ENCODE data around the gene COMT. TPM values are rescaled to one million over a fixed set of nuclear protein-coding genes. Genes with fewer than 3 reads are reported as not detected.

COMT gene
- total RNA-seq, 1 donor = 288 TPM

GRCh38 chr22:19990188-19990587 is 48.6 kb downstream of the COMT start:
- H3K4me1 ChIP-seq (ENCODE audit: insufficient read depth, low read length) = peaks cover 30% of the 10 kb centered on the region
- no peak overlapping the region for H3K4me2 ChIP-seq (ENCODE audit: insufficient read depth, low read length)
- no peaks in the 10 kb centered on the region for H3K9me3 ChIP-seq (ENCODE audit: low read depth, low read length)
- TF ChIP-seq, protein P1, sequence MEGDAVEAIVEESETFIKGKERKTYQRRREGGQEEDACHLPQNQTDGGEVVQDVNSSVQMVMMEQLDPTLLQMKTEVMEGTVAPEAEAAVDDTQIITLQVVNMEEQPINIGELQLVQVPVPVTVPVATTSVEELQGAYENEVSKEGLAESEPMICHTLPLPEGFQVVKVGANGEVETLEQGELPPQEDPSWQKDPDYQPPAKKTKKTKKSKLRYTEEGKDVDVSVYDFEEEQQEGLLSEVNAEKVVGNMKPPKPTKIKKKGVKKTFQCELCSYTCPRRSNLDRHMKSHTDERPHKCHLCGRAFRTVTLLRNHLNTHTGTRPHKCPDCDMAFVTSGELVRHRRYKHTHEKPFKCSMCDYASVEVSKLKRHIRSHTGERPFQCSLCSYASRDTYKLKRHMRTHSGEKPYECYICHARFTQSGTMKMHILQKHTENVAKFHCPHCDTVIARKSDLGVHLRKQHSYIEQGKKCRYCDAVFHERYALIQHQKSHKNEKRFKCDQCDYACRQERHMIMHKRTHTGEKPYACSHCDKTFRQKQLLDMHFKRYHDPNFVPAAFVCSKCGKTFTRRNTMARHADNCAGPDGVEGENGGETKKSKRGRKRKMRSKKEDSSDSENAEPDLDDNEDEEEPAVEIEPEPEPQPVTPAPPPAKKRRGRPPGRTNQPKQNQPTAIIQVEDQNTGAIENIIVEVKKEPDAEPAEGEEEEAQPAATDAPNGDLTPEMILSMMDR (IDR thresholded peaks at IDR 0.05; ENCODE audit: extremely low read depth, low read depth, low read length) = no peak
- H4K20me1 ChIP-seq (ENCODE audit: insufficient read depth, low read length) = peaks cover 11% of the 10 kb centered on the region
- no peaks in the 10 kb centered on the region for H3K27me3 ChIP-seq (ENCODE audit: insufficient read depth, low read length)
- H3K36me3 ChIP-seq (ENCODE audit: insufficient read depth, low read length) = no peaks in the 10 kb centered on the region
- H2AFZ ChIP-seq (ENCODE audit: low read length) = no peak overlapping the region
- DNase-seq (ENCODE audit: insufficient read length, low spot score, missing footprints) = peak; percentile 81
- H3K27ac ChIP-seq (ENCODE audit: low read depth, low read length) = no peak overlapping the region
- peaks cover 7% of the 10 kb centered on the region for H3K79me2 ChIP-seq (ENCODE audit: insufficient read depth, low read length)
- H3K4me3 ChIP-seq (ENCODE audit: insufficient read depth, low read length) = no peak overlapping the region

- Histone ChIP-seq H2AFZ (ENCODE audit: low read length) (peak overlapping the region; percentile 42), H4K20me1 (ENCODE audit: insufficient read depth, low read length) (peaks cover 5% of the 10 kb centered on the region), H3K79me2 (ENCODE audit: insufficient read depth, low read length) (peaks cover 4% of the 10 kb centered on the region), H3K4me3 (ENCODE audit: insufficient read depth, low read length) (no peak overlapping the region), H3K4me1 (ENCODE audit: insufficient read depth, low read length) (peaks cover 36% of the 10 kb centered on the region), H3K36me3 (ENCODE audit: insufficient read depth, low read length) (no peaks in the 10 kb centered on the region), H3K27me3 (ENCODE audit: insufficient read depth, low read length) (no peaks in the 10 kb centered on the region), H3K9me3 (ENCODE audit: low read depth, low read length) (no peaks in the 10 kb centered on the region), H3K4me2 (ENCODE audit: insufficient read depth, low read length) (no peak overlapping the region), H3K27ac (ENCODE audit: low read depth, low read length) (no peak overlapping the region)
- DNase-seq (ENCODE audit: insufficient read length, low spot score, missing footprints) = no peak
- TF ChIP-seq, protein P1 (IDR thresholded peaks at IDR 0.05; ENCODE audit: extremely low read depth, low read depth, low read length) = no peak
Measured at GRCh38 chr22:19990609-19991394, 49.2 kb downstream of the COMT start.

DNA sequence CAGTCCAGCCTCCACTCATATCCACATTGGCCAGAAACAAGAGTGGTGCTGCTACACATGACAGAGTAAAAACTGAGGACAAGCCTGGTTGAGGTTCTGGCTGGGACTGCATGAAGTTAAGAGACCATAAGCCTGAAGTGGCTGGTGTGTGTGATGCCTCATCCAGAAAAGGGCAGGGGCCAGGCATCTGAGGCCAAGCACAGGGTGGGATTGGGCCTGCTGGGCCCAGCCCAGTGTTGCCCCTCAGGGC is 49.7 kb downstream of the COMT start:
- Histone ChIP-seq H3K36me3 (ENCODE audit: insufficient read depth, low read length) (no peaks in the 10 kb centered on the region), H3K79me2 (ENCODE audit: insufficient read depth, low read length) (no peaks in the 10 kb centered on the region), H4K20me1 (ENCODE audit: insufficient read depth, low read length) (no peaks in the 10 kb centered on the region), H3K27ac (ENCODE audit: low read depth, low read length) (peak overlapping the region; percentile 10), H3K4me2 (ENCODE audit: insufficient read depth, low read length) (no peak overlapping the region), H3K4me3 (ENCODE audit: insufficient read depth, low read length) (no peak overlapping the region), H2AFZ (ENCODE audit: low read length) (peak overlapping the region; percentile 26), H3K27me3 (ENCODE audit: insufficient read depth, low read length) (no peaks in the 10 kb centered on the region), H3K9me3 (ENCODE audit: low read depth, low read length) (no peaks in the 10 kb centered on the region), H3K4me1 (ENCODE audit: insufficient read depth, low read length) (peaks cover 36% of the 10 kb centered on the region)
- TF ChIP-seq, protein P1 (IDR thresholded peaks at IDR 0.05; ENCODE audit: extremely low read depth, low read depth, low read length) = no peak
- DNase-seq (ENCODE audit: insufficient read length, low spot score, missing footprints) = no peak

- Histone ChIP-seq H3K27me3 (ENCODE audit: insufficient read depth, low read length) (no peaks in the 10 kb centered on the region), H3K9me3 (ENCODE audit: low read depth, low read length) (no peaks in the 10 kb centered on the region), H3K36me3 (ENCODE audit: insufficient read depth, low read length) (no peaks in the 10 kb centered on the region), H3K4me3 (ENCODE audit: insufficient read depth, low read length) (no peak overlapping the region), H4K20me1 (ENCODE audit: insufficient read depth, low read length) (no peaks in the 10 kb centered on the region), H3K4me2 (ENCODE audit: insufficient read depth, low read length) (no peak overlapping the region), H2AFZ (ENCODE audit: low read length) (peak overlapping the region; percentile 26), H3K79me2 (ENCODE audit: insufficient read depth, low read length) (no peaks in the 10 kb centered on the region), H3K4me1 (ENCODE audit: insufficient read depth, low read length) (peaks cover 34% of the 10 kb centered on the region), H3K27ac (ENCODE audit: low read depth, low read length) (peak overlapping the region; percentile 10)
- DNase-seq (ENCODE audit: insufficient read length, low spot score, missing footprints) = peak; percentile 58
- TF ChIP-seq, protein P1 (IDR thresholded peaks at IDR 0.05; ENCODE audit: extremely low read depth, low read depth, low read length) = no peak
Measured at GRCh38 chr22:19991645-19992451, 50.3 kb downstream of the COMT start.

Data from osteoblast (primary cell).